Fibroblast of skin of left quadriceps (primary cell): ENCODE data around the gene TAMALIN.

ENCODE experiments used
- DNase-seq, 2 experiments: peaks; one replicate each; pipeline ENCODE4 v3.0.0-alpha.2; 2013; ENCODE audit warnings: low read depth in 2 of 2

TAMALIN gene

DNA sequence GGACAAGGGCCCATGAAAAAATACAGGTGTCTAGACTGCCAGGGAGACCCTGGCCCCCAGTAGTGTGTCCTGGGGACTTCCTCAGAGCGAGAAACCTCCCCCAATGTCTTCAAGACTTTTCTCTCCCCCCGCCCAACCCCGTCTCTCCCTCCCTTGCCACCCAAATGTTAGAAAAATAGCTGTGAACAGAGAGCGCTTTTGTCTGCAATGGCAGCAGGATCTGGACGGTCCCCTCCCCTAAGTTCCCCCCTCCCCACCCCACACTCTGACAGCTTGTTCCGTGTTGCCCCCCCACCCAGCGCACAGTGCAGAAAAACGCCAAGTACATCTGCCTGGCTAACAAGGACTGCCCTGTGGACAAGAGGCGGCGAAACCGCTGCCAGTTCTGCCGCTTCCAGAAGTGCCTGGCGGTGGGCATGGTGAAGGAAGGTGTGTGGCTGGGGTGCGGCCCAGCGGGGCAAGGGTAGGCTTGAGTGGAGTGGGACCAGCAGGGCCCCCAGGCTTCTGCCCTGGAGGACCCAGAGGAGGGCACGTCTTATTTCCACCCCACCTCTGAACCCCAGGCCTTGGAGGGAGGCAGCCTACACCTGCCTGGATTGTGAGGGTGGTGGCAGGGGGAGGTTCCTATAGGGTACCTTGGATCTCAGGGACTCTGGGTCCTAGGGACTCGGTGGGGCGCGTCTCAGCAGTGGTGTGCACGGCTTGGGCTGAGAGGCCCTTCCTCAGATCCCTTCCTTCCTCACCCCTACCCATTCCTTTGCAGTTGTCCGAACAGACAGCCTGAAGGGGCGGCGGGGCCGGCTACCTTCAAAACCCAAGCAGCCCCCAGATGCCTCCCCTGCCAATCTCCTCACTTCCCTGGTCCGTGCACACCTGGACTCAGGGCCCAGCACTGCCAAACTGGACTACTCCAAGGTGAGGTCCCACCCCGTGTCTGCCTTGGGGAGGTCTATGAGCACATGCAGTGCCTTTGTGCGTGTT, 49.3 kb downstream of the TAMALIN start:
- no peak for DNase-seq

DNA sequence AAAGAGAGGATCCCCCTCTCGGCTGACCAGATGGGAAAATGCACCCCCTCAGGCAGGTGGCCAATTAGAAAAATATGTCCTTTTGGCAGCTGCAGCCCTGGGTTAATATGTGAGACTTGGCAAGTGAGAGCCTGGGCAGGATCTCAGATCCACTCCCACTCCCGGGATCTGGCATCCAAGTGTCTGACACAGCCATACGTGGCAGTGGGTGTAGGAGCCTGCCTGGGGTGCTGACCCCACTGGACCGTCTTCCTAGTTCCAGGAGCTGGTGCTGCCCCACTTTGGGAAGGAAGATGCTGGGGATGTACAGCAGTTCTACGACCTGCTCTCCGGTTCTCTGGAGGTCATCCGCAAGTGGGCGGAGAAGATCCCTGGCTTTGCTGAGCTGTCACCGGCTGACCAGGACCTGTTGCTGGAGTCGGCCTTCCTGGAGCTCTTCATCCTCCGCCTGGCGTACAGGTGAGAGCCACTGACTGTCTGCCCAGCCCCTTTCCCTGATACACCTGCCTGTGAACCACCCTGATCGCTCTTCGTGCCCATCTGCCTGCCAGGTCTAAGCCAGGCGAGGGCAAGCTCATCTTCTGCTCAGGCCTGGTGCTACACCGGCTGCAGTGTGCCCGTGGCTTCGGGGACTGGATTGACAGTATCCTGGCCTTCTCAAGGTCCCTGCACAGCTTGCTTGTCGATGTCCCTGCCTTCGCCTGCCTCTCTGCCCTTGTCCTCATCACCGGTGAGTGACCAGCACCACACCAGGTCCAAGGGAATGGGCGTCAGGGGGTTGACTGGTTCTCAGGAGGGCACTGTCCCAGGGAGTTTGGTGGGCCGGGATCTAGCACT, 50.3 kb downstream of the TAMALIN start:
- DNase-seq = no peak

DNA sequence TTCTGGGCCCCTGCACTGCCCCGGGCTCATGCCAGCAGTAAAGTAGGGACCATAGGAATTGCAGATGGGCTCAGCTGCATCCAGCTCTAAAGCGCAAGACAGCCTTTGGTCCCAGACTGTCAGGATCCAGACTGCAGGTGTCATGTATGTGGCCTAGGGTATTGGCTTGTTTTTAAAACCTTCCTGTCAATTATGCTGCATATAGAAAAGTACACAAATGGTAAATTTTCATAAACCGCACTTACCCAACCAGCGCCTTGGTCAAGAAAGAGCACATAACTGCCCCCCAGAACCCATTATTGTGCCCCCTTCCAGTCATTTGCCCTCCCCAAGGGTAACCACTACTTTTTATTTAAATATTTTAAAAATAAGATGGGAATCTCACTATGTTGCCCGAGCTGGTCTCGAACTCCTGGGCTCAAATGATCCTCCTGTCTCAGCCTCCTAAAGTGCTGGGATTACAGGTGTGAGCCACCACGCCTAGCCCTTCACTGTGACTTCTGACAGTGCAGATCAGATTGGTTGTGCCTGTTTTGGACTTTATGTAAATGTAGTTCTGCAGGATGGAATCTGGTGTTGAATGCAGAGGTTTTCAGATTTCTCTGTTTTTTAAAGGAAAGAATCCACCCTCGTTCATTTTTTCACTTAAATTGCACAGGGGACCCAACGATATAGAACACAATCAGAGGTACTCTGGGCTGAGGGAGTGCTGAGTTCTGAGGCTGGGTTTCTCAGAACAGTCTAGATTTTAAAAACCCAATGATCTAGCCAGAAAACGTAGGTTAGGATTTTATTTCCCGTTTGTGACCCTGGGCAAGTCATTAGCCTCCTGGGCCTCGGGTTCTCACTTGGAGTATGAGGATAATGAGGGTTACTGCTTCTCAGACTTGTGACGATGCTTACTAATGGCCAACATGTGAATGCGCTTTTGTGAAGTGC, 51.2 kb downstream of the TAMALIN start:
- no peak for DNase-seq

DNA sequence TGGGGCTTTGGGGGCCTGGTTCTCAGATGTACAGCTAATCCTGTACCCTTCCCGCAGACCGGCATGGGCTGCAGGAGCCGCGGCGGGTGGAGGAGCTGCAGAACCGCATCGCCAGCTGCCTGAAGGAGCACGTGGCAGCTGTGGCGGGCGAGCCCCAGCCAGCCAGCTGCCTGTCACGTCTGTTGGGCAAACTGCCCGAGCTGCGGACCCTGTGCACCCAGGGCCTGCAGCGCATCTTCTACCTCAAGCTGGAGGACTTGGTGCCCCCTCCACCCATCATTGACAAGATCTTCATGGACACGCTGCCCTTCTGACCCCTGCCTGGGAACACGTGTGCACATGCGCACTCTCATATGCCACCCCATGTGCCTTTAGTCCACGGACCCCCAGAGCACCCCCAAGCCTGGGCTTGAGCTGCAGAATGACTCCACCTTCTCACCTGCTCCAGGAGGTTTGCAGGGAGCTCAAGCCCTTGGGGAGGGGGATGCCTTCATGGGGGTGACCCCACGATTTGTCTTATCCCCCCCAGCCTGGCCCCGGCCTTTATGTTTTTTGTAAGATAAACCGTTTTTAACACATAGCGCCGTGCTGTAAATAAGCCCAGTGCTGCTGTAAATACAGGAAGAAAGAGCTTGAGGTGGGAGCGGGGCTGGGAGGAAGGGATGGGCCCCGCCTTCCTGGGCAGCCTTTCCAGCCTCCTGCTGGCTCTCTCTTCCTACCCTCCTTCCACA, 52.0 kb downstream of the TAMALIN start:
- DNase-seq = no peak

DNA sequence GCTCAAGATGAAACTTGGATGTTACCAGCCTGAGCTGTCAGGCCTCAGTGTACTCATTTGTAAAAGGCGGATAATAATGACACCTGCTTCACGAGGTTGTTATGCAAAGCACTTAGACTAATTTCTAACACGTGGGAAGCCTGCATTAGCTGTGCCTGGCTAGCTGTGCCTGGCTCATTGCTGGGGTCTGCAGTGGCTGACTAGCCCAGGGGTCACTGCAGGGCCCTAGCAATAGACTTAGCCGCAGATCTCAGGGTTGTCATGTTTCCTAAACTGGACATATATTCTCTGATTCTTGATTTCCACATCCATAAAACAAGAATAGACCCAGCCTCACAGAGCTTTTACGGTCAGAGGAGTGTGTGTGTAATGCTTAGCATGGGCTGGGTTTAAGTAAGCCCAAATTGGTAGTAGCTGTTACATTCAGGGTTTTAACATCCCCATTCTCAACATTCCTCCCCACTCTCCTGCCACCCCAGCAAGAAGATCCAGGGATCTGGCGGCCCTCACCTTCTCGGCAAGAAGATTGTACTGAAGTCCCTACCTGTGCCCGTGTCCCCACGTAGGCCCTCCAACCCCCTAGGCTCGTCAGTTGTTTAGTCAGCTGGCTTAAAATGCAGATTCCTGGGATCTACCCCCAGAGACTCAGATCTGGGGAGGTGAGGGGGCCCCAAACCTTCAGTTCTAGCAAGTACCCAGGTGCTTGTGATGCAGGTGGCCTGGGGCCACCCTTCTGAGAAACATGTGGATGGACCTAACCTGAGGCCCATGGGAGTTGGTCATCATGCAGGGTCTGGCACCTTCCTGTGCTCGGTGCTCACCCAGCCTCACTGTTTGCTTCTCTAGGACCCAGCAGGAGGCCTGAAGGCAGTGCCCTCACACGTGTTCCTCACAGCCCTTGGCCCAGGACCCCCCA, 53.1 kb downstream of the TAMALIN start:
- no peak for DNase-seq

DNA sequence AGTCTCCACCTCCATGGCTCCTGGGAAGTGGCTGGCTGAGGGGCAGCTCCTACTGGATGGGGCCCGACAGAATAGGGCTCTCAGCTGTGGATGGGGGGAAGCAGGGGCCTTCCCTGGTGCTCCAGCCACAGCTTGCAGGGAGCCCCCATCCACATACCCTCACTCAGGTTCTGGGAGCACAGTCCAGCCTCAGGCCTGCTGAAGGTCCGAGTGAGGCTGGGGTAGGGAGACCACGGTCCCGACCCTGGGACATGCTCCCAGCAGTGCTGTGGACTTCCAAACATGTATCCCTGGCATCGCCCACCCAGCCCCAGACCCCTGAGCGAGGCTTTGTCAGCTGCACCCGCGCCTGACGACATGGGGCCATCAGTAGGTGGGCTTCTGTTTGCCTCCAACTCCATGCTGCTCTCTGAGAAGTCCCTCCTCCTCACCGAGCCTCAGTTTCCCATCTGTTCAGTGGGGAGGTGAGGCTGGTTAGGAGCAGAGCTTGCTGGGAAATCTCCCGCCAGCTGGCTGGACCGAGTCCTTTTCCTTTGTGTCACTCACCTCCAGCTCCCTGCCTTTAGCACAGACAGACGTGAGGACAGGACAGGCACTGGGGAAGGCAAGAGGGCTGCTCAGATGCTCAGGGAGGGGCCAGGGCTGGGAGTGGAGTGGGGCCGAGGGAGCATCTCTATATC, 53.9 kb downstream of the TAMALIN start:
- no peak for DNase-seq

DNA sequence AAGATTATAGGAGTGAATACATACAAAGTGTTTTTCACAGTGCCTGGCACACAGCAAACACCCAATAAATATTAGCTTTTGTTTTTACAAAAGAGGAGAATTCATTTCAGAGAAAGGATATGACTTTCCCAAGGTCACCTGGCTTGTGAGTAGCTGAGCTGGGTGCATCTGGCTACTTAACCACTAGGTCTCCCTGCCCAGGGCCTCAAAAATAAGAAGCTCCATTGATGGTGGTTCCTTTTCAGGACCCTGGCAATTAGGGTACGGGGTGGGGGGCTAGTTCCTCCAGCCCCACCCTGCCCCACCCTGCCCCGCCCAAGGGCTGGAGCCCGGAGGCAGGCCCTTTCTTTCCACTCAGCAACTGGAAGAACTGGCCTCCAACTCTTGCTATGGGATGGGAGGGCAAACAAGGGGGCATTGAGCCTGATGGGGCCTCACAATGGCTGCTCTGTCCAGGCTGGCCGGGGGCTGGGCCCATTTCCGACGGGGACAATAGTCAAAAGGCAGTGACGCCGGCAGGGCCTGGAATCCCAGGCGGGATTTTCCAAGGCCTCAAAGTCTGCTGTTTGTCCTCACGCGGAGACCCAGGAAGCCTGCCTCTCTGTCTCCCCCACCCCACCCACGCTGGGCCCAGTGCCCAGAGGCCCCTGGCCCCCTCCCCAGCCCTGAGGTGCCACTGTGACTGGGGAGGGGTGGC, 54.9 kb downstream of the TAMALIN start:
- no peak for DNase-seq

DNA sequence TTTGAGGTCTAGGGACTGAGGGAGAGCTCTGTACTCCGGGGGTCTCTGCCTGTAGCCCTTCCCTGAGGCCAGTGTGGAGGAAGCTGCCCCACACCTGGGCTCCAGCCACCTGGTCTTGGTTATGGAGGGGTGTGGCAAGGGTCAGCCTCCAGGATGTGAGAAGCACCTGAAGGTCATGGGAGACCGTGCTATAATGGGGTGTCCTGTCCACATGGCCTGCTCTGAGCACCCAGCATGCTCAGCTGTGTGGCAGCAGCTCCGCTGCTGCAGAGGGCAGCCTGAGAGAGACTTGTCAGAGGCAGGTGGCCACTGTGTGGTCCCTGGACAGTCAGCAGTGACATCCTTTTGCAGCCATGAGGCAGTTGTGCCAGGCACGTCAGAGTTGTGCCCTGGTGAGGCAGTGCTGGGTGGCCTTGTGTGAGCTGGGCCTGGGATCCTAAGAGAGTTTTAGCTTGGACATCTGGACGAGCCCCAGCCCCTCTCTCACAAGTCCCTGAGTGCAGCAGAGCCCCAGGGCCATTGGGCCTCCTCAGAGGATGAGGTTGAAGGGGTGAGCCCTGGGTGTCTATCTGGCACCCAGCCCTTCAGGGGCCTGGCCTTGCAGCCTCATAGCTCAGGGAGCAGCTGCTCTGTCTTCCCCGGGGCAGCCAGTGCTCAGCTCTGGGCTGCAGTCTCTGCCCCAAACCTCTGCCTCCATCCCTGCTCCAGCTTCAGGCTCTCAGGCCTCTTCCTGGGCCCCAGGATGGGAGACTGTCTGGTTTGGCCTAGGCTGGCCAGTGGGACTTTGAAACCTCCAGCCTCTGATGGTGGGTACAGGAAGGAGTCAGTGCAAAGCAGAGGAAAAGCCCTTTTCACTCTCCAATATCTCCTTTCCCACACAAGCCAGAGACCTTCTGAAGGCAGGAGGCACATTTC, 55.7 kb downstream of the TAMALIN start:
- no peak for DNase-seq

DNA sequence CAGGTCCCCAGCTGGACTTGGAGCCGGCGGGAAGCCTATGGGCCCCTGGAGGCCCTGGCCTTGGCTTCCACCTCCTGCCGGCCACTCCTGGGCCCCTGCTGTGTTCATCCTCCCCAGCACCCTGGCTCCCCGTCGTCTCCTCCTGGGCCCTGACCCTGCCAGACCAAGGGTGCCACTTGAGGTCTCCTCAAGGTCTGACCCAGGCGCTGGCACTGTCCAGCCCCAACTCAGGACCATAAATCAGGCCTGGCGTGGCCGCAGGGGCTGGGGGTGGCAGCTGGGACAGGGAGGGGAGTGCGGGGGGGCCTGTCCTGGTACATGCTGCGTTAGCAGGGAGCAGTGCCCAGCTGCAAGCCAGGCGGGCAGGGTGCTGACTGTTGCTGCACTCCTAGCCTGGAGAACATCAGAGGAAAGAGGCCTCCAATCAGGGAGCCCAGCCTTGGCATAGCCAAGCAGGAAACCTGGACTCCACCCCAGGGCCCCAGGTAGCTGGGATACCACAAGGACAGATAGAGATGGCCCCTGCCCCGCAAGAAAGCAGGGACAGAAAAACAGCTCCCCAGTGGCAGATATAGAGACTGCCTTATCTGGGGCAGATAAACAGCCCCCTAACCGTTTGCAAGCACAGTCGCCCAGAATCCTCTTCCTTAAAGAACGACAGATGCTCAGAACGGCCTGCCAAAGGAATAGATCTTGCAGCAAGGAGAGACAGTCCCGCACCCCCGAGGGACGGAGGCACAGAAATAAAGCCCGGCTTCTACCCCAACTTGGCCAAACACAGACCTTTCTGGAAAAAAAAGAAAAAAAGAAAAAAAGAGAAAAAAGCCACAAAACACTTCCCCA, 56.6 kb downstream of the TAMALIN start:
- DNase-seq = no peak

DNA sequence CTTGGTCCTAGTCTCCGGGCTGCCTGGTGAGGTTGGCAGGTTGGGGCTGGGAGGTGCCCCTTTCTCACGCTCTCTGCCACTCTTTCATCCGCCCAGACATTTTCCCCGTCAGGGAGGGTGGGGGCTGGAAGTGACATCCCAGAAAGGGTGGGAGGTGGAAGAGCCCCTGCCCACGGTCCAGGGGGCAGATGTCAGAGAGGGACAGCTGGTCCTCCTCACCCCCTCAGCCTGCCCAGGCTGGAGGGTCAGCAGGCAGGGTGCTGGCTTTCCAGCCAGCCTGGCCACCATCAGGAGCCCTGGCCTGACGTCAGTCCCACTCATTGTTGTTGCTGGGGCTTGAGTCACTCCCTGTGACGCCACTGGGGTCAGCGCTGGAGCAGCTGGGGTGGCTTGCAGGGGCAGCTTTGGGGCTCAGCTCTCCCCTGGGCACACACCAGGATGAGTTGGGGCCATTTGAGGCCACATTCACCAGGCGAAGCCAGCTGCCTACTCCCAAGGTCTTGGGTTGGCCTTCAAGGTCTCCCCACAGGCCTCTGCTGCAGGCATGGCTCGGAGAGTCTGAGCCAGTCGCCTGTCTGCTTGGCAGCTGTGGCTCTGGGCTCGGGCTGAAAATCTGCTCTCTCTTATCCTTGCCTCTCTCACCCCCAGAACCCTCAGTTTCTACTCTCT, 57.4 kb downstream of the TAMALIN start:
- DNase-seq = no peak
